Cerebellar nuclear complex (tissue), 1 donor: Measurements from ENCODE around the gene KYAT1.

Experiments
- DNase-seq, 2 experiments: peaks; one replicate each; lab custom pipeline; 2025; lab: John Stamatoyannopoulos, UW

KYAT1 gene

GRCh38 chr9:128908372-128908771 lies 26.6 kb upstream of the KYAT1 start:
- no peak for DNase-seq

- no peak for DNase-seq
Measured at GRCh38 chr9:128906741-128907140, 25.0 kb upstream of the KYAT1 start.

- no peak for DNase-seq
Measured at GRCh38 chr9:128905964-128906363, 24.2 kb upstream of the KYAT1 start.

- DNase-seq = no peak
Measured at GRCh38 chr9:128903871-128904620, 22.3 kb upstream of the KYAT1 start.

GRCh38 chr9:128903079-128903461 lies 21.3 kb upstream of the KYAT1 start:
- no peak for DNase-seq

- no peak for DNase-seq
Measured at GRCh38 chr9:128902351-128903078, 20.8 kb upstream of the KYAT1 start.

GRCh38 chr9:128901822-128902221 lies 20.1 kb upstream of the KYAT1 start:
- no peak for DNase-seq

GRCh38 chr9:128901379-128901778 lies 19.6 kb upstream of the KYAT1 start:
- no peak for DNase-seq

- no peak for DNase-seq
Measured at GRCh38 chr9:128899566-128900322, 18.0 kb upstream of the KYAT1 start.

GRCh38 chr9:128898845-128899565 lies 17.3 kb upstream of the KYAT1 start:
- no peak for DNase-seq

GRCh38 chr9:128898382-128898781 lies 16.6 kb upstream of the KYAT1 start:
- no peak for DNase-seq

- DNase-seq = no peak
Measured at GRCh38 chr9:128895556-128895955, 13.8 kb upstream of the KYAT1 start.

- no peak for DNase-seq
Measured at GRCh38 chr9:128894764-128895163, 13.0 kb upstream of the KYAT1 start.

- DNase-seq = no peak
Measured at GRCh38 chr9:128893354-128893753, 11.6 kb upstream of the KYAT1 start.

- no peak for DNase-seq
Measured at GRCh38 chr9:128892221-128892921, 10.6 kb upstream of the KYAT1 start.

GRCh38 chr9:128891321-128892220 lies 9.8 kb upstream of the KYAT1 start:
- no peak for DNase-seq

- DNase-seq = no peak
Measured at GRCh38 chr9:128887914-128888350, 6.2 kb upstream of the KYAT1 start.

- no peak for DNase-seq
Measured at GRCh38 chr9:128887049-128887448, 5.3 kb upstream of the KYAT1 start.

GRCh38 chr9:128886211-128886891 lies 4.6 kb upstream of the KYAT1 start:
- no peak for DNase-seq

- DNase-seq = no peak
Measured at GRCh38 chr9:128885798-128886197, 4.0 kb upstream of the KYAT1 start.
